ENCODE data around the gene LITAF.

GRCh38 chr16:11511801-11512200 is 74.9 kb downstream of the LITAF start:
- TF ChIP-seq POLR2A (IDR thresholded peaks at IDR 0.05; ENCODE audit: low read length) (no peak), GATA1 (IDR thresholded peaks at IDR 0.05; ENCODE audit: low read depth, low read length) (no peak)
